PC-9 (cell line): ENCODE results near the gene RGSL1. TPM values are rescaled to one million over a fixed set of nuclear protein-coding genes. Genes with fewer than 3 reads are reported as not detected.

Source experiments
- BruUV-seq: library from RNA; stranded (reverse); fragments of 400-500 nt; replicated peaks from 2 replicates; lab custom pipeline; 2021; lab: Mats Ljungman, UMichigan
- CTCF ChIA-PET: fragments of 300-600 bp; sonication (Branson Sonifier 250); formaldehyde crosslinking; loops from one replicate; lab custom pipeline; 2022; ENCODE audit warnings: antibody characterized with exemption; lab: Charles Lee
- POLR2A ChIA-PET: fragments of 300-600 bp; sonication (Branson Sonifier 250); formaldehyde crosslinking; loops from one replicate; lab custom pipeline; 2022; ENCODE audit warnings: antibody characterized with exemption; ENCODE audit not compliant: unreplicated experiment; lab: Charles Lee
- DNase-seq, 2 experiments: peaks; one replicate each; pipeline versions ENCODE4 v3.0.0 to v3.0.0-alpha.2; 2015 to 2022; ENCODE audit warnings: mixed read lengths in 1 of 2
- H2AFZ ChIP-seq: fragments of 200-600 bp; sonication (generic); 2 replicates; pipeline ENCODE4 v1.8.1; 2017; ENCODE audit warnings: antibody characterized with exemption
- H3F3A ChIP-seq: fragments of 200-600 bp; sonication (generic); 2 replicates; pipeline ENCODE4 v1.8.1; 2017; ENCODE audit warnings: antibody characterized with exemption, mild to moderate bottlenecking, low read depth; ENCODE audit not compliant: insufficient read depth
- H3K27ac ChIP-seq: fragments of 200-600 bp; sonication (generic); 2 replicates; pipeline ENCODE4 v1.6.1; 2016; ENCODE audit warnings: mixed run types
- H3K27me3 ChIP-seq: fragments of 200-600 bp; sonication (generic); 2 replicates; pipeline ENCODE4 v1.6.1; 2016; ENCODE audit warnings: low read depth, mixed run types; ENCODE audit not compliant: insufficient read depth
- H3K36me3 ChIP-seq: fragments of 200-600 bp; sonication (generic); 2 replicates; pipeline ENCODE4 v1.6.1; 2016; ENCODE audit warnings: low read depth, mixed run types
- H3K4me1 ChIP-seq: fragments of 200-600 bp; sonication (generic); replicated peaks from 2 replicates; pipeline ENCODE4 v1.6.1; 2016; ENCODE audit warnings: mixed run types; ENCODE audit not compliant: insufficient read depth
- H3K4me2 ChIP-seq: fragments of 200-600 bp; sonication (generic); 2 replicates; pipeline ENCODE4 v1.6.1; 2017; ENCODE audit warnings: mixed run types
- H3K4me3 ChIP-seq: fragments of 200-600 bp; sonication (generic); 2 replicates; pipeline ENCODE4 v1.6.1; 2016; ENCODE audit warnings: mixed run types
- H3K79me2 ChIP-seq: fragments of 200-600 bp; sonication (generic); 2 replicates; pipeline ENCODE4 v1.6.1; 2017; ENCODE audit warnings: low read depth, mixed run types
- H3K9me2 ChIP-seq: fragments of 200-600 bp; sonication (generic); 2 replicates; pipeline ENCODE4 v1.8.1; 2017; ENCODE audit warnings: mild to moderate bottlenecking; ENCODE audit not compliant: insufficient read depth
- H3K9me3 ChIP-seq: fragments of 200-600 bp; sonication (generic); 2 replicates; pipeline ENCODE4 v1.8.1; 2016; ENCODE audit warnings: low read depth; ENCODE audit not compliant: insufficient read depth
- H4K20me1 ChIP-seq: fragments of 200-600 bp; sonication (generic); 2 replicates; pipeline ENCODE4 v1.8.1; 2017; ENCODE audit not compliant: insufficient read depth
- EZH2 ChIP-seq: fragments of 200-600 bp; sonication (generic); IDR thresholded peaks from 2 replicates; pipeline ENCODE4 v1.8.0; 2017; ENCODE audit warnings: antibody characterized with exemption, low read depth
- intact Hi-C: fragments of 100-400 bp; cut with micrococcal nuclease; formaldehyde crosslinking; loops from one replicate; pipeline ENCODE4 v1.10.0; 2022; ENCODE audit not compliant: unreplicated experiment
- total RNA-seq: library from RNA; stranded (reverse); gene quantifications from 2 replicates; pipeline ENCODE4 v1.2.3, GENCODE V29; 2021
- TF ChIP-seq, protein P1 (sequence below): fragments of 200-600 bp; sonication (generic); conservative IDR thresholded peaks from 2 replicates; pipeline ENCODE4 v1.6.1; 2017; ENCODE audit warnings: mixed run types, antibody characterized with exemption, mild to moderate bottlenecking, moderate library complexity

RGSL1 gene
- total RNA-seq, 1 experiment from 2014 or later = not detected

GRCh38 chr1:182549346-182549745 lies 99.4 kb downstream of the RGSL1 start:
- Histone ChIP-seq H3K4me1 (no peaks in the 10 kb centered on the region), H3K27me3 (no peaks in the 10 kb centered on the region), H3K36me3 (no peaks in the 10 kb centered on the region), H3F3A (no peaks in the 10 kb centered on the region), H3K9me2 (no peaks in the 10 kb centered on the region), H3K4me3 (no peak overlapping the region), H2AFZ (no peak overlapping the region), H3K9me3 (no peaks in the 10 kb centered on the region), H4K20me1 (no peaks in the 10 kb centered on the region), H3K27ac (no peak overlapping the region), H3K79me2 (no peaks in the 10 kb centered on the region), H3K4me2 (no peak overlapping the region)
- CTCF ChIA-PET = no interaction called here
- TF ChIP-seq, protein P1, sequence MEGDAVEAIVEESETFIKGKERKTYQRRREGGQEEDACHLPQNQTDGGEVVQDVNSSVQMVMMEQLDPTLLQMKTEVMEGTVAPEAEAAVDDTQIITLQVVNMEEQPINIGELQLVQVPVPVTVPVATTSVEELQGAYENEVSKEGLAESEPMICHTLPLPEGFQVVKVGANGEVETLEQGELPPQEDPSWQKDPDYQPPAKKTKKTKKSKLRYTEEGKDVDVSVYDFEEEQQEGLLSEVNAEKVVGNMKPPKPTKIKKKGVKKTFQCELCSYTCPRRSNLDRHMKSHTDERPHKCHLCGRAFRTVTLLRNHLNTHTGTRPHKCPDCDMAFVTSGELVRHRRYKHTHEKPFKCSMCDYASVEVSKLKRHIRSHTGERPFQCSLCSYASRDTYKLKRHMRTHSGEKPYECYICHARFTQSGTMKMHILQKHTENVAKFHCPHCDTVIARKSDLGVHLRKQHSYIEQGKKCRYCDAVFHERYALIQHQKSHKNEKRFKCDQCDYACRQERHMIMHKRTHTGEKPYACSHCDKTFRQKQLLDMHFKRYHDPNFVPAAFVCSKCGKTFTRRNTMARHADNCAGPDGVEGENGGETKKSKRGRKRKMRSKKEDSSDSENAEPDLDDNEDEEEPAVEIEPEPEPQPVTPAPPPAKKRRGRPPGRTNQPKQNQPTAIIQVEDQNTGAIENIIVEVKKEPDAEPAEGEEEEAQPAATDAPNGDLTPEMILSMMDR = no peak
- no peak for TF ChIP-seq EZH2
- no TSS peak for BruUV-seq
- intact Hi-C loops = no loop called here
- DNase-seq = no peak
- POLR2A ChIA-PET = interaction anchor here (0.7 kb wide), 1 partner anchor 408 kb away, joined by 7 read pairs; no protein-coding TSS in a partner anchor

GRCh38 chr1:182549811-182550210 lies 99.9 kb downstream of the RGSL1 start:
- no peak overlapping the region for H3K4me3 ChIP-seq

DNA sequence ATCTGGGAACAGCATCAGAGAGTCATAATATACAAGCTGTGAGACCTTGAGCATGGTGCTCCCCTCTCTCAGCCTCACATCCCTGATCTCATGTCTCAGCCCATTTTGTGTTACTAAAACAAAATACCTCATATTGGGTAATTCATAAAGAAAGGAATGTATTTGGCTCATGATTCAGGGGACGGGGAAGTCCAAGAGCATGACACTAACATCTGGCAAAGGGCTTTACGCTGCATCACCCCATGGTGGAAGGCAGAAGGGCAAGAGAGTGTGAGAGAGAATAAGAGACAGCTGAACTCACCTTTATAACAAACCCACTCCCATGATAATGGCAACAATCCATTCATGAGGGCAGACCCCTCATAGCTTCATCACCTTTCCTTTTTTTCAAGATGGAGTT lies 102.6 kb downstream of the RGSL1 start:
- H3K4me1 ChIP-seq = no peaks in the 10 kb centered on the region
- H3K27me3 ChIP-seq = no peaks in the 10 kb centered on the region
- 0 out of 2 replicates have a peak, but pooled peaks cover 3% of the 10 kb centered on the region for H3K9me3 ChIP-seq
- TF ChIP-seq EZH2 = no peak
- TF ChIP-seq, protein P1 = no peak
- intact Hi-C loops = no loop called here
- ChIA-PET CTCF (no interaction called here), POLR2A (no interaction called here)
- H3K4me3 ChIP-seq = no peak overlapping the region
- H3K9me2 ChIP-seq = no peaks in the 10 kb centered on the region
- no peaks in the 10 kb centered on the region for H4K20me1 ChIP-seq
- H3K79me2 ChIP-seq = no peaks in the 10 kb centered on the region
- no peaks in the 10 kb centered on the region for H3F3A ChIP-seq
- H2AFZ ChIP-seq = no peak overlapping the region
- H3K27ac ChIP-seq = no peak overlapping the region
- no peak overlapping the region for H3K4me2 ChIP-seq
- DNase-seq = no peak
- no peaks in the 10 kb centered on the region for H3K36me3 ChIP-seq
- no TSS peak for BruUV-seq

More at GRCh38 chr1:182549811-182550210, 99.9 kb downstream of the RGSL1 start:
- Histone ChIP-seq H3K79me2 (no peaks in the 10 kb centered on the region), H3K27ac (no peak overlapping the region), H3K9me2 (no peaks in the 10 kb centered on the region), H3K36me3 (no peaks in the 10 kb centered on the region), H2AFZ (no peak overlapping the region), H3K9me3 (no peaks in the 10 kb centered on the region), H3K4me1 (no peaks in the 10 kb centered on the region), H3K27me3 (no peaks in the 10 kb centered on the region), H4K20me1 (no peaks in the 10 kb centered on the region), H3F3A (no peaks in the 10 kb centered on the region), H3K4me2 (no peak overlapping the region)
- DNase-seq = no peak
- CTCF ChIA-PET = no interaction called here
- TF ChIP-seq EZH2 = no peak
- TF ChIP-seq, protein P1 = no peak
- POLR2A ChIA-PET = no interaction called here
- intact Hi-C loops = no loop called here
- BruUV-seq = no TSS peak
